Fibroblast of lung (primary cell): Measurements from ENCODE around the gene ATP2B1.

Experiments
- CTCF ChIP-seq, 2 donors: IDR thresholded peaks in 1 of 2; conservative IDR thresholded peaks in 1 of 2; 1 replicate in 1 of 2; 2 replicates in 1 of 2; pipeline ENCODE4 v1.5.1; 2011 to 2012; ENCODE audit warnings: low read length in 2 of 2, control low read depth in 1 of 2, inconsistent platforms in 1 of 2, low read depth in 1 of 2, mild to moderate bottlenecking in 1 of 2
- EZH2 ChIP-seq: IDR thresholded peaks from 2 replicates; pipeline ENCODE4 v1.5.1; 2012; ENCODE audit warnings: low read length, control low read depth, mild to moderate bottlenecking; ENCODE audit errors: missing control alignments

GRCh38 chr12:89703768-89704167 lies 4.9 kb downstream of the ATP2B1 start:
- TF ChIP-seq EZH2: no peak
- TF ChIP-seq CTCF (conservative IDR thresholded peaks at IDR 0.05 in 1 of 2, IDR thresholded peaks at IDR 0.05 in 1 of 2; ENCODE audit: low read depth in 1 of 2, low read length in 2 of 2): no peak
